Activated naive CD8-positive, alpha-beta T cell (primary cell): ENCODE measurements around the gene SCYL3.
A peak's percentile ranks its signal among the peaks of the same experiment; 100 is the strongest.
"Not testable (repeated sequence)": the region's sequence is repeated elsewhere in the genome, so short reads cannot be mapped to it uniquely, and the experiment has no call there.

Experiments
- H3K27ac Mint-ChIP-seq: one replicate; pipeline ENCODE4 v1.8.0; 2021; ENCODE audit warnings: mixed read lengths
- H3K27me3 Mint-ChIP-seq: one replicate; pipeline ENCODE4 v1.8.0; 2021; ENCODE audit warnings: mixed read lengths
- H3K36me3 Mint-ChIP-seq: one replicate; pipeline ENCODE4 v1.8.0; 2021; ENCODE audit warnings: mixed read lengths
- H3K4me1 Mint-ChIP-seq: one replicate; pipeline ENCODE4 v1.8.0; 2021; ENCODE audit warnings: low read depth, mixed read lengths
- H3K4me3 Mint-ChIP-seq: one replicate; pipeline ENCODE4 v1.8.0; 2021; ENCODE audit warnings: mild to moderate bottlenecking, mixed read lengths
- H3K9me3 Mint-ChIP-seq: one replicate; pipeline ENCODE4 v1.8.0; 2021; ENCODE audit warnings: low read depth, mixed read lengths

The SCYL3 gene

GRCh38 chr1:169893645-169894423 is at the start of gene SCYL3:
SCYL3 (minus strand) TSS chr1:169893896; CDS start chr1:169888840, 5,056 bp downstream.
- no peaks in the 10 kb centered on the region for H3K27me3 Mint-ChIP-seq
- no peaks in the 10 kb centered on the region for H3K36me3 Mint-ChIP-seq
- peak within 1 kb of the TSS; percentile 100 for H3K27ac Mint-ChIP-seq
- peaks cover 48% of the 10 kb centered on the region for H3K4me1 Mint-ChIP-seq
- no peaks in the 10 kb centered on the region for H3K9me3 Mint-ChIP-seq
- H3K4me3 Mint-ChIP-seq, result peak within 1 kb of the TSS; percentile 97

GRCh38 chr1:169941982-169942830 is 48.5 kb upstream of the SCYL3 start:
- Mint-ChIP-seq H3K27ac (no peak overlapping the region), H3K4me3 (no peak overlapping the region), H3K36me3 (peaks cover 6% of the 10 kb centered on the region), H3K9me3 (no peaks in the 10 kb centered on the region), H3K27me3 (no peaks in the 10 kb centered on the region), H3K4me1 (no peaks in the 10 kb centered on the region)

GRCh38 chr1:169933984-169934725 is 40.5 kb upstream of the SCYL3 start:
- no peak overlapping the region for H3K4me3 Mint-ChIP-seq
- H3K9me3 Mint-ChIP-seq, result no peaks in the 10 kb centered on the region
- no peaks in the 10 kb centered on the region for H3K4me1 Mint-ChIP-seq
- no peaks in the 10 kb centered on the region for H3K27me3 Mint-ChIP-seq
- H3K27ac Mint-ChIP-seq, result no peak overlapping the region
- peaks cover 3% of the 10 kb centered on the region for H3K36me3 Mint-ChIP-seq

- H3K36me3 Mint-ChIP-seq, result no peaks in the 10 kb centered on the region
- H3K27me3 Mint-ChIP-seq, result no peaks in the 10 kb centered on the region
- no peak overlapping the region for H3K27ac Mint-ChIP-seq
- no peaks in the 10 kb centered on the region for H3K9me3 Mint-ChIP-seq
- no peak overlapping the region for H3K4me3 Mint-ChIP-seq
- no peaks in the 10 kb centered on the region for H3K4me1 Mint-ChIP-seq
Observed at GRCh38 chr1:169931795-169932231, 38.1 kb upstream of the SCYL3 start.

- peaks cover 5% of the 10 kb centered on the region for H3K4me1 Mint-ChIP-seq
- H3K4me3 Mint-ChIP-seq, result no peak overlapping the region
Observed at GRCh38 chr1:169929210-169929526, 35.5 kb upstream of the SCYL3 start.

GRCh38 chr1:169928438-169929209 is 34.9 kb upstream of the SCYL3 start:
- no peaks in the 10 kb centered on the region for H3K27me3 Mint-ChIP-seq
- H3K4me3 Mint-ChIP-seq, result no peak overlapping the region
- H3K4me1 Mint-ChIP-seq, result peaks cover 5% of the 10 kb centered on the region
- H3K27ac Mint-ChIP-seq, result no peak overlapping the region
- H3K36me3 Mint-ChIP-seq, result peaks cover 3% of the 10 kb centered on the region
- H3K9me3 Mint-ChIP-seq, result no peaks in the 10 kb centered on the region

More at GRCh38 chr1:169929210-169929526, 35.5 kb upstream of the SCYL3 start:
- Mint-ChIP-seq H3K27ac (no peak overlapping the region), H3K27me3 (no peaks in the 10 kb centered on the region), H3K36me3 (peaks cover 3% of the 10 kb centered on the region), H3K9me3 (no peaks in the 10 kb centered on the region)

- H3K36me3 Mint-ChIP-seq, result peaks cover 8% of the 10 kb centered on the region
- no peaks in the 10 kb centered on the region for H3K27me3 Mint-ChIP-seq
- H3K4me1 Mint-ChIP-seq, result peaks cover 5% of the 10 kb centered on the region
- H3K27ac Mint-ChIP-seq, result no peak overlapping the region
- no peak overlapping the region for H3K4me3 Mint-ChIP-seq
- H3K9me3 Mint-ChIP-seq, result no peaks in the 10 kb centered on the region
Observed at GRCh38 chr1:169925505-169926482, 32.1 kb upstream of the SCYL3 start.

- peaks cover 5% of the 10 kb centered on the region for H3K4me1 Mint-ChIP-seq
- H3K36me3 Mint-ChIP-seq, result peaks cover 8% of the 10 kb centered on the region
- H3K27ac Mint-ChIP-seq, result no peak overlapping the region
- H3K4me3 Mint-ChIP-seq, result no peak overlapping the region
- H3K27me3 Mint-ChIP-seq, result no peaks in the 10 kb centered on the region
- H3K9me3 Mint-ChIP-seq, result no peaks in the 10 kb centered on the region
Observed at GRCh38 chr1:169924829-169925228, 31.1 kb upstream of the SCYL3 start.

- Mint-ChIP-seq H3K4me1 (peaks cover 5% of the 10 kb centered on the region), H3K9me3 (no peaks in the 10 kb centered on the region), H3K27ac (no peak overlapping the region), H3K36me3 (peaks cover 10% of the 10 kb centered on the region), H3K4me3 (no peak overlapping the region), H3K27me3 (no peaks in the 10 kb centered on the region)
Observed at GRCh38 chr1:169924063-169924462, 30.4 kb upstream of the SCYL3 start.

GRCh38 chr1:169921080-169921479 is 27.4 kb upstream of the SCYL3 start:
- H3K36me3 Mint-ChIP-seq, result peaks cover 12% of the 10 kb centered on the region
- no peaks in the 10 kb centered on the region for H3K27me3 Mint-ChIP-seq
- H3K9me3 Mint-ChIP-seq, result no peaks in the 10 kb centered on the region
- H3K4me1 Mint-ChIP-seq, result peaks cover 2% of the 10 kb centered on the region
- H3K27ac Mint-ChIP-seq, result no peak overlapping the region
- H3K4me3 Mint-ChIP-seq, result no peak overlapping the region

GRCh38 chr1:169918927-169919326 is 25.2 kb upstream of the SCYL3 start:
- Mint-ChIP-seq H3K4me1 (no peaks in the 10 kb centered on the region), H3K4me3 (no peak overlapping the region), H3K27ac (no peak overlapping the region), H3K36me3 (peaks cover 11% of the 10 kb centered on the region), H3K27me3 (no peaks in the 10 kb centered on the region), H3K9me3 (no peaks in the 10 kb centered on the region)

GRCh38 chr1:169918220-169918619 is 24.5 kb upstream of the SCYL3 start:
- not testable (repeated sequence) for H3K4me1 Mint-ChIP-seq, H3K27ac Mint-ChIP-seq, H3K9me3 Mint-ChIP-seq, H3K4me3 Mint-ChIP-seq, H3K27me3 Mint-ChIP-seq
- H3K36me3 Mint-ChIP-seq, result peaks cover 11% of the 10 kb centered on the region

GRCh38 chr1:169915150-169915549 is 21.5 kb upstream of the SCYL3 start:
- H3K4me1 Mint-ChIP-seq, result no peaks in the 10 kb centered on the region
- H3K27ac Mint-ChIP-seq, result no peak overlapping the region
- no peaks in the 10 kb centered on the region for H3K27me3 Mint-ChIP-seq
- H3K4me3 Mint-ChIP-seq, result no peak overlapping the region
- H3K9me3 Mint-ChIP-seq, result no peaks in the 10 kb centered on the region
- H3K36me3 Mint-ChIP-seq, result peaks cover 6% of the 10 kb centered on the region
